OCI-LY3 (cell line): ENCODE results near the gene RGL1.

ENCODE experiments used
- H2AFZ ChIP-seq: fragments of 200-600, 300-600 bp; shearing (Covaris generic); 2 replicates; pipeline ENCODE4 v1.6.0; 2014; ENCODE audit warnings: antibody characterized with exemption, low read depth, low read length
- H3K27ac ChIP-seq: fragments of 200-600, 300-600 bp; sonication (generic); 2 replicates; pipeline ENCODE4 v1.5.1; 2014; ENCODE audit warnings: mild to moderate bottlenecking, low read length, moderate library complexity, mixed read lengths
- H3K27me3 ChIP-seq: fragments of 200-600, 300-600 bp; sonication (generic); 2 replicates; pipeline ENCODE4 v1.6.1; 2014; ENCODE audit warnings: low read depth, low read length, mixed read lengths
- H3K36me3 ChIP-seq: fragments of 200-600, 300-600 bp; sonication (generic); replicated peaks from 2 replicates; pipeline ENCODE3; 2014; ENCODE audit warnings: low read depth, low read length, mixed read lengths
- H3K4me1 ChIP-seq: fragments of 300-600, 200-600 bp; sonication (generic); 2 replicates; pipeline ENCODE4 v1.6.1; 2014; ENCODE audit warnings: low read length, mixed read lengths
- H3K4me2 ChIP-seq: fragments of 200-600, 300-600 bp; sonication (generic); 2 replicates; pipeline ENCODE4 v1.6.1; 2014; ENCODE audit warnings: low read length, mixed read lengths
- H3K4me3 ChIP-seq: fragments of 300-600, 200-600 bp; sonication (generic); 2 replicates; pipeline ENCODE4 v1.5.1; 2014; ENCODE audit warnings: antibody characterized with exemption, mild to moderate bottlenecking, low read length, moderate library complexity
- H3K79me2 ChIP-seq: fragments of 300-600, 200-600 bp; shearing (Covaris generic); 2 replicates; pipeline ENCODE4 v1.6.1; 2014; ENCODE audit warnings: mild to moderate bottlenecking, low read length, mixed read lengths
- H3K9ac ChIP-seq: fragments of 300-600, 200-600 bp; shearing (Covaris generic); 2 replicates; pipeline ENCODE4 v1.6.0; 2014; ENCODE audit warnings: mild to moderate bottlenecking, low read length, moderate library complexity
- H3K9me3 ChIP-seq: fragments of 200-600, 300-600 bp; shearing (Covaris generic); 2 replicates; pipeline ENCODE4 v1.6.1; 2014; ENCODE audit warnings: low read length, mixed read lengths; ENCODE audit not compliant: insufficient read depth
- H4K20me1 ChIP-seq: fragments of 200-600, 300-600 bp; sonication (generic); 2 replicates; pipeline ENCODE4 v1.6.1; 2016; ENCODE audit warnings: low read length, mixed read lengths; ENCODE audit not compliant: insufficient read depth
- CTCF ChIP-seq: fragments of 200-600, 300-600 bp; sonication (generic); IDR thresholded peaks from 2 replicates; pipeline ENCODE4 v1.5.1; 2014; ENCODE audit warnings: antibody characterized with exemption, low read length, low read depth
- EZH2phosphoT487 ChIP-seq: fragments of 200-600 bp; shearing (Covaris generic); IDR thresholded peaks from 2 replicates; pipeline ENCODE4 v1.6.1; 2018; ENCODE audit warnings: antibody characterized with exemption, mixed run types, low read depth

RGL1 gene

GRCh38 chr1:183918589-183918988, 113.7 kb downstream of the RGL1 start:
- H3K9me3 ChIP-seq: no peaks in the 10 kb centered on the region
- H3K4me3 ChIP-seq: no peak overlapping the region
- no peak overlapping the region for H3K4me2 ChIP-seq
- peaks cover 26% of the 10 kb centered on the region for H3K27me3 ChIP-seq
- H3K9ac ChIP-seq: no peak overlapping the region
- 0 out of 2 replicates have a peak, but pooled peaks cover 3% of the 10 kb centered on the region for H4K20me1 ChIP-seq
- peaks cover 9% of the 10 kb centered on the region for H3K4me1 ChIP-seq
- no peak for TF ChIP-seq EZH2phosphoT487
- TF ChIP-seq CTCF: peak; percentile 24
- no peaks in the 10 kb centered on the region for H3K36me3 ChIP-seq
- no peaks in the 10 kb centered on the region for H3K79me2 ChIP-seq
- no peak overlapping the region for H2AFZ ChIP-seq
- H3K27ac ChIP-seq: no peak overlapping the region

GRCh38 chr1:183920651-183921050, 115.7 kb downstream of the RGL1 start:
- peaks cover 6% of the 10 kb centered on the region for H3K27me3 ChIP-seq
- H3K9me3 ChIP-seq: no peaks in the 10 kb centered on the region
- no peaks in the 10 kb centered on the region for H3K79me2 ChIP-seq
- TF ChIP-seq CTCF: no peak
- TF ChIP-seq EZH2phosphoT487: no peak
- 0 out of 2 replicates have a peak, but pooled peaks cover 3% of the 10 kb centered on the region for H4K20me1 ChIP-seq
- no peak overlapping the region for H3K9ac ChIP-seq
- no peak overlapping the region for H2AFZ ChIP-seq
- H3K4me1 ChIP-seq: peaks cover 5% of the 10 kb centered on the region
- no peaks in the 10 kb centered on the region for H3K36me3 ChIP-seq
- no peak overlapping the region for H3K27ac ChIP-seq
- H3K4me3 ChIP-seq: no peak overlapping the region
- H3K4me2 ChIP-seq: no peak overlapping the region

GRCh38 chr1:183922197-183922596, 117.3 kb downstream of the RGL1 start:
- H3K27ac ChIP-seq: no peak overlapping the region
- H2AFZ ChIP-seq: no peak overlapping the region
- no peaks in the 10 kb centered on the region for H3K36me3 ChIP-seq
- no peak overlapping the region for H3K9ac ChIP-seq
- 0 out of 2 replicates have a peak, but pooled peaks cover 3% of the 10 kb centered on the region for H3K27me3 ChIP-seq
- H3K9me3 ChIP-seq: no peaks in the 10 kb centered on the region
- H3K4me1 ChIP-seq: no peaks in the 10 kb centered on the region
- no peaks in the 10 kb centered on the region for H4K20me1 ChIP-seq
- H3K4me2 ChIP-seq: no peak overlapping the region
- TF ChIP-seq EZH2phosphoT487: no peak
- TF ChIP-seq CTCF: no peak
- no peak overlapping the region for H3K4me3 ChIP-seq
- no peaks in the 10 kb centered on the region for H3K79me2 ChIP-seq

- Histone ChIP-seq H3K9me3 (no peaks in the 10 kb centered on the region), H3K27ac (no peak overlapping the region)
Observed at GRCh38 chr1:183925947-183926346, 121.0 kb downstream of the RGL1 start.

More at GRCh38 chr1:183925947-183926346, 121.0 kb downstream of the RGL1 start:
- H3K79me2 ChIP-seq: no peaks in the 10 kb centered on the region
- H3K4me1 ChIP-seq: no peaks in the 10 kb centered on the region
- H4K20me1 ChIP-seq: no peaks in the 10 kb centered on the region
- H3K4me3 ChIP-seq: no peak overlapping the region
- no peaks in the 10 kb centered on the region for H3K27me3 ChIP-seq
- H3K9ac ChIP-seq: no peak overlapping the region
- no peaks in the 10 kb centered on the region for H3K36me3 ChIP-seq
- H3K4me2 ChIP-seq: no peak overlapping the region
- no peak for TF ChIP-seq EZH2phosphoT487
- TF ChIP-seq CTCF: no peak
- no peak overlapping the region for H2AFZ ChIP-seq
